Astrocyte of the spinal cord (primary cell): ENCODE data around the gene SYT1.
A peak's percentile ranks its signal among the peaks of the same experiment; 100 is the strongest.

Experiments used
- DNase-seq: peaks from one replicate; pipeline ENCODE4 v3.0.0; 2011; ENCODE audit warnings: low read depth, low spot score
- H3K4me3 ChIP-seq: 2 replicates; pipeline ENCODE4 v1.5.1; 2011; ENCODE audit warnings: low read depth, mild to moderate bottlenecking, low read length, moderate library complexity
- CTCF ChIP-seq: IDR thresholded peaks from 2 replicates; pipeline ENCODE4 v1.5.1; 2012; ENCODE audit warnings: low read depth, mild to moderate bottlenecking, low read length, inconsistent platforms
- in situ Hi-C: cut with HindIII; loops from 2 replicates; pipeline ENCODE4 v1.10.0; 2017; ENCODE audit warnings: low sequenced_read_pairs

Gene SYT1

GRCh38 chr12:78853231-78853630 lies 11.3 kb upstream of the SYT1 start:
- no peak for DNase-seq
- no peak for TF ChIP-seq CTCF
- in situ Hi-C loops = no loop called here
- no peak overlapping the region for H3K4me3 ChIP-seq

GRCh38 chr12:78863482-78864402 lies 832 bp upstream of the SYT1 start:
- peak; percentile 73 for DNase-seq
- H3K4me3 ChIP-seq = peak overlapping the region; percentile 84
- no peak for TF ChIP-seq CTCF
- in situ Hi-C loops = no loop called here

GRCh38 chr12:78864870-78865463 lies 393 bp downstream of the SYT1 start:
- in situ Hi-C loops = no loop called here
- peak overlapping the region; percentile 84 for H3K4me3 ChIP-seq
- DNase-seq = no peak
- TF ChIP-seq CTCF = no peak

- no peak for TF ChIP-seq CTCF
- in situ Hi-C loops = no loop called here
- DNase-seq = no peak
- peak overlapping the region; percentile 84 for H3K4me3 ChIP-seq
Observed at GRCh38 chr12:78865516-78865915, 942 bp downstream of the SYT1 start.

GRCh38 chr12:78866518-78866917 lies 1.9 kb downstream of the SYT1 start:
- TF ChIP-seq CTCF = no peak
- DNase-seq = no peak
- no peak overlapping the region for H3K4me3 ChIP-seq
- in situ Hi-C loops = no loop called here

- no peak overlapping the region for H3K4me3 ChIP-seq
- no peak for DNase-seq
- in situ Hi-C loops = no loop called here
- TF ChIP-seq CTCF = no peak
Observed at GRCh38 chr12:78870539-78870938, 6.0 kb downstream of the SYT1 start.
